Cardiac fibroblast (primary cell): ENCODE data around the gene CELF4.

Experiments used
- DNase-seq, 2 donors: peaks; one replicate each; pipeline versions ENCODE4 v3.0.0 to v3.0.0-alpha.2; 2010; ENCODE audit warnings: low read depth in 2 of 2
- H3K4me3 ChIP-seq, 2 donors: replicated peaks in 1 of 2; 1 replicate in 1 of 2; 2 replicates in 1 of 2; pipeline ENCODE4 v1.5.1; 2011; ENCODE audit warnings: low read depth in 2 of 2, low read length in 2 of 2, mild to moderate bottlenecking in 2 of 2, moderate library complexity in 1 of 2
- CTCF ChIP-seq: IDR thresholded peaks from one replicate; pipeline ENCODE4 v1.5.1; 2011; ENCODE audit warnings: low read depth, mild to moderate bottlenecking, low read length, inconsistent platforms

Gene CELF4

GRCh38 chr18:37403100-37403781 lies 162.4 kb downstream of the CELF4 start:
- no peak for TF ChIP-seq CTCF

GRCh38 chr18:37402735-37403099 lies 162.9 kb downstream of the CELF4 start:
- no peak for DNase-seq
- no peak for TF ChIP-seq CTCF
- no peak overlapping the region for H3K4me3 ChIP-seq

More at GRCh38 chr18:37403100-37403781, 162.4 kb downstream of the CELF4 start:
- no peak overlapping the region for H3K4me3 ChIP-seq
- DNase-seq = peak; percentile 41 to 86

GRCh38 chr18:37400802-37401201 lies 164.8 kb downstream of the CELF4 start:
- no peak overlapping the region for H3K4me3 ChIP-seq
- no peak for DNase-seq
- no peak for TF ChIP-seq CTCF

- no peak overlapping the region for H3K4me3 ChIP-seq
- DNase-seq = no peak
- no peak for TF ChIP-seq CTCF
Observed at GRCh38 chr18:37398248-37398920, 167.2 kb downstream of the CELF4 start.

GRCh38 chr18:37397814-37398213 lies 167.8 kb downstream of the CELF4 start:
- DNase-seq = no peak
- no peak for TF ChIP-seq CTCF

GRCh38 chr18:37396971-37397720 lies 168.5 kb downstream of the CELF4 start:
- H3K4me3 ChIP-seq = no peak overlapping the region
- no peak for TF ChIP-seq CTCF
- DNase-seq = peak in 1 of 2 donors; percentile 70

More at GRCh38 chr18:37397814-37398213, 167.8 kb downstream of the CELF4 start:
- no peak overlapping the region for H3K4me3 ChIP-seq
